Caki2 (cell line): ENCODE measurements around the gene PHLPP2. TPM values are rescaled to one million over a fixed set of nuclear protein-coding genes. Genes with fewer than 3 reads are reported as not detected.
A peak's percentile ranks its signal among the peaks of the same experiment; 100 is the strongest.

ENCODE experiments used
- DNase-seq: peaks from one replicate; pipeline ENCODE4 v3.0.0-alpha.2; 2015; ENCODE audit warnings: low read depth
- in situ Hi-C: cut with HindIII; loops from 2 replicates; pipeline ENCODE4 v1.10.0; 2016; ENCODE audit warnings: low sequenced_read_pairs, low pct_unique_long_range_greater_than_20kb, mixed read lengths
- total RNA-seq: library from RNA; depleted of rRNA; stranded (reverse); fragments of >200 nt; shearing (Covaris generic); gene quantifications from 2 replicates; pipeline ENCODE4 v1.2.3, GENCODE V29; 2014; ENCODE audit warnings: low replicate concordance

PHLPP2 gene
- total RNA-seq, 1 experiment from 2014 or later, result 5.6 TPM

DNA sequence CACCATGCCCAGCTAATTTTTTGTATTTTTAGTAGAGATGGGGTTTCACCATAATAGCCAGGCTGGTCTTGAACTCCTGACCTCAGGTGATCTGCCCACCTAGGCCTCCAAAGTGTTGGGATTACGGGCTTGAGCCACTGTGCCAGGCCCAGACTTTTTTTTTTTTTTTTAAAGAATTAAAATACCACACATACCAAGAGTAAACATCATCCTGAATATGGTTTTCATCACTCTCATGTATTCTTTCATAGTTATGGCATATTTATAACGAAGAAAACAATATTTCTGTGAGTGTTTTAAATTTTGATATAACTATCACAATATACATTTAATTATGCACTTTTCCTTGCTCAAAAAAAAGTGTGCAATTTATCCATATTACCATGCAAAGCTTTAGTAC is 50.3 kb downstream of the PHLPP2 start:
- in situ Hi-C loops, result no loop called here

DNA sequence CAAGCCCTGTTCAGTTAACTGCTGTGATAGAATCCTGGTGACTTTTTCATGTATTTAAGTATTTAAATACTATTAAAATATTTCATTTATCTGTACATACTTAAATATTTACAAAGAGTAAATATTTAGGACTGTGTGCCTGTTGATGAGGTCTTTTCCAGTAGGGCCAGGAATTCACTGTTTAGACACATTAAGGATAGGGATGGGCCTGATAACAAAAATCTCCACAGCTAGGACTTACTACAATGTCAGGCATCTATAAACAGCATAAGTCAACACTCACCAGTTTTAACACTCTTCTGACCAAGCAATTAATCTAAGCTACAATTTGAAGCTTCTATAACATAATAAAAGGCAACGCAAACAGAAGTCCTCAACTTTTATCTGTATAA is 50.9 kb downstream of the PHLPP2 start:
- no peak for DNase-seq
- in situ Hi-C loops, result no loop called here

More for the DNA sequence above, 50.3 kb downstream of the PHLPP2 start:
- no peak for DNase-seq

DNA sequence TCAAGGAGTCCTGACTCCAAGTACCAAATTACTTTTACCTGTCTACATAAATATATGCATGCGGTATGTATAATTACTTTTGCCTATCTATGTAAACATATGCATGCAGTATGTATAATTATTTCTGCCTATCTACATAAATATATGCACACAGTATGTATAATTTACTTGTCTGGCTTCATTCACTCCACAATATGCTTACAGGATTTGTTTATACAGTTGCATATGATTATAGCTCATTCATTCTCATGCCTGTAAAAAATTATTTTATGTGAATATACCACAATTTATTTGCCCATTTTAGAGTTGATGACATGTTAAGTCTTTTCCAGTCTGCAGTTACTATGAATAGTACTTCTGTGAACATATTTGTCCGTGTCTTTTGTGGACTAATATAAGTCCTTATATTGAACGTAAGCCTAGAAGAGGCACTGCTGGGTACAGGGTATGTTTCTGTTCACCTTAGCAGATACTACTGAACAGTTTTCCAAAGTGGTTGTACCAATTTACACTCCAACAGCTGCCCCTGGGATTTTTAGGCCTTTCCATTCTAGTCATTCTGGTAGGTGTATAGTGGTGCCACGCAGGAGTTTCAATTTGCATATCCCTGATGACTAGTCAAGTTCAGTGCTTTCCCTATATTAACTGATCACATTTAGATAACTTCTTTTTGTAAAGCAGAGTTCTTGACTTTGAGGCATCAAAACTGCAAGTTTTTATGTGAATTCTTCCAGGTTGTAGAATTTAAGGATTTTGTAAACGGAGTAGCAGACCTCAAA is 51.5 kb downstream of the PHLPP2 start:
- in situ Hi-C loops, result no loop called here
- DNase-seq, result no peak

DNA sequence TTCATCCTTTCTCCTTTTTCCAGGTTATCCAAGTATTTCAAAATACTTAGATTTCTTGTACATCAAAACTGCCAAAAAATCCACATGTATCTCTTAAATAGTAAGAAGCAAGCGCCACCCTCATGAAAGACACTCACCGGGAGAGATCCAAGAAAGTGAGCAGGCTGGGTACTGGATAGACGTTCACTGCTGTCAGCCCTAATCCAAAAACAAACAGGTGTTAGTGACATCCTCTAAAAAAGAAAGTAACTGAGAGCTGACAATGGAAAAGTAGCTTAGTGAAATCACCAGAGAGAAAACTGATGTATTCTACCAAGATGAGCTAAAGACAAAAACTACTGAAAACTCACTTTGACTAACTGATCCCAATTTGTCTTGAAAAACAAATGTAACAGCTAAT is 52.4 kb downstream of the PHLPP2 start:
- in situ Hi-C loops, result no loop called here
- DNase-seq, result no peak

DNA sequence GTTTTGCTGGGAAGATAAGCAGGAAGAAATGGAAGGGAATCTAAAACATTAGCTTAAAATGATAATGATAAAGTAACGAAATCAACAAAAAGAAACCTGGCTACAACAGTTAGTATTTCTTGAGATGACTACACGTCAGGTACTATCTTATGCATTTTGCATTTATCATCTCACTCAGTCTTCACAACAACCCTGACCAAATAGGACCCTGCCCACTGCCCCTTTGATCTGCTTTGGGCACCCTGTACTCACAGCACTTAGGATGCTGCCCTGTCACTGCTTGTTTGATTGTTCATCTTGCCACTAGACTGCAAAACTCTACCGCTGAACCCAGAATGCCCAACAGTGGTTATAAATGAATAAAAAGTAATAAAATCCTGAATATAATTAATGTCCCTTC is 53.3 kb downstream of the PHLPP2 start:
- no peak for DNase-seq
- in situ Hi-C loops, result no loop called here

DNA sequence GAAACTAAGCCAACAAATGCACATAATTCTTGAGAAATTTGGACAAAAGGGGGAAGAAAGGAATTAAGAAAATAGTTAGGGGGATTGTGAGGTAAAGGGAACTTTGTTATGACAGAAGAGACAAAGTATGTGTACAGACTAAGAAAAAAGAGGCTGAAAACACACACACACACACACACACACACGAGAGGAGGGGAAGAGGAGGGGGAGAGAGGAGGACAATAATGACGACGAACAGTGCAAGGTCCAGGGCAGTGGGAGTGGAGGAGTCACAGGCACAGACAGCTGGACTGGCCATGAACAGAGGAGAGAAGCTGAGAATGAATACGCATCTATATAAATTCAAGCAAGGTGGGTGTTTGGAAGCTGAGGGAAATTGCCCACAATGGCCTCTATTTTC is 54.0 kb downstream of the PHLPP2 start:
- DNase-seq, result no peak
- in situ Hi-C loops, result no loop called here

DNA sequence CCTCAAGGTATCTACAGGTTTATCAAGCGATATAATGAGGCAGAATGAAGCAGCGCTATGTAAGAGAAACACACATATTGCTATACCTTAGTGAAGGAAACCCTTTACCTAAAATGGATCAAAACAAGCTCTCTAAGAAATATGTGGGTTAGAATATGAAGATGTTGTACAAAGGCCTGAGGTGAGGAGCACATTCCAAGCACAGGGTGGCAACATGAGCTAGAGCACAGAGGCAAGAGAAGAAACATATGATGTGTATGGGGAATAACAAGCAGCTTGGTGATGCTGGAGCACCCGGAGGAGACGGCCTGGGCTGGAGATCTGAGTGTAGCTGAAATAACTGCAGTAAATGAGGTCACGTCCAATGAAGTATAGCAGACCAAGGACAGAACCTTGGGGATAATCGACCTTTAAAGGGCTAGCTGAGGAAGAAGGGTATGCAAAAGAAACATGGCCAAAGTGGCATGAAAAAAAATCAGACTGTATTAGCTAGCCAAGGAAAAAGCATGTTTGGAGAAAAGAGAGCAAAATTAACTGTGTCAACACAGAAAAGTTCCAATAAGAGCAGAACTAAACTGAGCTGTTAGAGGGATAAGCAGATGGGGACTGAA is 54.5 kb downstream of the PHLPP2 start:
- in situ Hi-C loops, result no loop called here
- no peak for DNase-seq

DNA sequence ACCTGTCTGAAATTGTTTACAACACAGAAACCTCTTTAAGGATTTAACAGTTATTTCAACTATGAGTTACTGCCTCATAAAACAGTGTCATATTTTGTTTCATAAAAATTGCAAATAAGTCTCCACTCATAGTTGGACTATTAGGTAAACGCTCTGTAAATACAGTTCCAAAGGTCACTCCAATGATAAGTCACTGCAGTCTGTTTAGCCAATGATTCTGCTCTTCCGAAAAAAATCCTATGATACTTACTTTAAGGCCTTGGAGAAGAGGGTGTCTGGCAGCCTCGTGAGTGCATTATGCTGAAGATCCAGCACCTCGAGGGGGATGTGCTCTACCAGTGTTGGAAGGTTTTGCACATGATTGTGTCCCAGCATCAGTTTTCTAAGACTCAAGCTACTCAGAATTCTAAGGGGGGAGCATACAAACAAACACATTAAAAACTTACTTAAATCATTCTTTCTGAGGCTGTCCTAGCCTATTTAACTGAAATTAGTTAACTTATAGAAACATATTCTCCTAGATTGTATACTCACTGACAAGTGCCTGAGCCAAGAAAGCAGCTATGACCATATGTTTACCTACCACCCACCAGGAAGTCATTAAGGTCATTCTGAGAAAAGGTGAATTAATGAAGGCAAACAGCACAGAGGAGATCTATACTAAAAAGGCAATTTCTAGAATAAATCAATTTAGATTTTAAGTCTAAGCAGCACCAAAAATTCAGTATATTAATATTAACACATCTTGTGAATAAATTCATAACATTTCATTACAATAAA is 57.4 kb downstream of the PHLPP2 start:
- no peak for DNase-seq
- in situ Hi-C loops, result no loop called here

DNA sequence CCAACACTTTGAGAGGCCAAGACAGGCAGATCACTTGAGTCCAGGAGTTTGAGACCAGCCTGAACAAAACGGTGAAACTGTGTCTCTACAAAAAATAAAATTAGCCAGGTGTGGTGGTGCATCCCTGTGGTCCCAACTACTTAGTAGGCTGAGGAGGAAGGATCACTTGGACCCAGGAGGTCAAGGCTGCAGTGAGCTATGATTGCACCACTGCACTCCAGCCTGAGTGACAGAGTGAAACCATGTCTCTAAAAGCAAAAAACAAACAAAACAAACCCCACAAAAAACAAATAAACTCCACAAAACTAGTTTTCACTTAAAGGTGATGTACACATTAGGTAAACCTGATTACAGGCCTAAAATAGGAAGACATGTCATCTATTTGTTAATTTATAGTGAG is 58.2 kb downstream of the PHLPP2 start:
- DNase-seq, result no peak
- in situ Hi-C loops, result no loop called here

DNA sequence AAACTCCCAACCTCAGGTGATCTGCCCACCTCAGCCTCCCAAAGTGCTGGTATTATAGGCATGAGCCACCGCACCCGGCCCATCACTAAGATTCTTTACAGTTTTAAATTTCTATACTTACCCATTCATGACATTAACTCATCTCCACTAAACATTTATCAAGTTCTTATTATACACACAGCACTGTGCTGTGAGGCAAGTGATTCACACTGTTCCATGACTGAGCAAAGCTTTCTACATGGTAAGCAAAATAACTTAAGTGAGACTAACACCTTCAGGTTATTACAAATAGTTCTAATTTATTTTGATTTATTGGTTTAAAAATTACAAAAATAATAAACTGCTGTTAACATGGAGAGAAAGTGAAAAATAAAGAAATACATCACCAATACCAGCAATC is 65.0 kb downstream of the PHLPP2 start:
- in situ Hi-C loops, result no loop called here

DNA sequence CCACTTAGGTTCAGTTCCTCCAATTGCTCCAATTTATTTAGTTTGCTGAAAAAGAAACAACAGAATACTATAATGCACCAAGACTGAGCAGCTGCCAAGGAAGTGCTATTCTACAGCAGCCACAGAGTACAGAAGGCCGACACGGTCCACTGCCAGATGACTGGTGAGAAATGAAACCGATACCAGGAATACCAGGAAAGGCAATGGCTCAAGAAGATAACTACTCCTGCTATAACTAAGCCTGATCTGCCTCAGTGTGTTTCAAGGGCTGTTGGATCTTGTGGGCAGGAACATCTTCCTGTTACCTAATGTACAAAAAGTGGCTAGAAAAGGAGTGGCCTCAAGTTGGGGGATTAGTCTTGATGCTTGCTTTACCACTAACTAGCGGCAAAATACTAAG is 65.7 kb downstream of the PHLPP2 start:
- DNase-seq, result peak; percentile 51
- in situ Hi-C loops, result no loop called here

More for the DNA sequence above, 65.0 kb downstream of the PHLPP2 start:
- DNase-seq, result no peak

DNA sequence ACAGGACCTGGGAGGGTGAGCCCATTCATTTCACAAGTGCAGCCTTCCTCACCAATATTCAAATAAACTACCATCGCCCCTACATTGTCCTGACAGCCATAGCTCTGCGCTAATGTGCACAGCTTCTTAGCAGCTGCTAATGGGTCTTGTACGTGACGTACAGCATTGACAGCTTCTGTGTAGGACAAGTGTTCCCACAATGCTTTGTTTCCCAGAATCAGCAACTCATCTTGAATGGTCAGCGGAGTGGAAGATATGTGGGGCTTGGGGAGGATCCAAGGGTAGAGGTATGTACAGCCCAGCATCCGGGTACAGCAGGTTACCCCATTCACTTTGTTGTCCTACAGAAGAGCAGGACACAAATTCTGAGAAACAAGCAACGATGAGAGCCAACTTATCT is 74.8 kb downstream of the PHLPP2 start:
- in situ Hi-C loops, result no loop called here

DNA sequence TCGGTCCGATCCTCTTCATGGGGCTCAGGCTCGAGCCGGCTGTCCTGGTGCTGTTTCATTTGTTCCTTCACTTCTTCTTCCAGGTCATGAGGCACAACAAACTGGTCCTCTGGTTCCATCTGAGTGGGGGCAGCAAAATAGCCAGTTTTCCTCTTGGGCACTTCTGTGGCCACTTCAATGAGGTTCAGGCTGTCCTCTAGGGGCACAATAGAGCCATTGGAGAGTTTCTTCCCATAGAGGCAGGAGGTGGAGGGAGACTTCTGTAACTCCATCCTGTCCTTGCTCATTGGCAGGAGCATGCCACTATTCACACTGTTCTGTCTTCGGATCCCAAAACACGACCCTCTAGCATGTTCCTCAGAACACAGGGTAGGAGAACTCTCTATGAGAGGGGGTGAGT is 75.6 kb downstream of the PHLPP2 start:
- in situ Hi-C loops, result no loop called here

More for the DNA sequence above, 74.8 kb downstream of the PHLPP2 start:
- no peak for DNase-seq

DNA sequence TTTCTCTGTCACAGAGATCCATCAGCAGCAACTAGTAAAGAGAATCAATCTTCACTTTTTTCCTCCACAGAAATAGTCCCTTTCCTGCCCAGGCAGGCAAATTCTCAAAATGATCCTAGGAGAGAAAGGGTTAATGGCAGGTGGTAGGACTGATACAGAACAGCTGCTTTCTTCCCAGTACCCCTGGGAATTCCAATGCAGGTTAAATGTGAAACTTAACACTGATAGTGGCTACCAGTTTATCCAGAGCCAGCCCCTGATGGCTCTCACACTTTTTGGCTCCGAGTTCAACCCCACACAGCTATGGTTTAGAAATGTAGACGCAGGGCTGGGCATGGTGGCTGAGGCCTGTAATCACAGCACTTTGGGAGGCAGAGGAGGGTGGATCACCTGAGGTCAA is 76.3 kb downstream of the PHLPP2 start:
- DNase-seq, result no peak
- in situ Hi-C loops, result no loop called here

More for the DNA sequence above, 75.6 kb downstream of the PHLPP2 start:
- no peak for DNase-seq

DNA sequence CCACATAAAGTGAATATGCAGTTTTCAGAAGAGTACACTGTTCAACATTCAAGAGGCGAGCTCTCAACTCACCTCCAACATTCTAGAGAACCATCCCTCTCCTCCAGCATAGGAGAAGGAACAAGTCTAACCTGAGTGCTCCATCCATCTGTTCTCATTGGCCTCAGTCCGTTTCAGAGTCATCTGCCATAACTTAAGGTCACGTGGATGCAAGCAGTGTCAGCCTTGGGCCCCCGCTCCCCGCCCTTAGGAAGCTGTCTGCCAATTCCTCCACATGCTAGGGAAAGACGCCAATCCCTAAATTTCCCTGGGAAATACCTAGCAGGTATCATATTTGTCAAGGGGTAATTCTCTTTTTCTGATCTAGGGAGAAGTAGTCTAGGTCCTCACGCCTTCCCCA is 77.1 kb downstream of the PHLPP2 start:
- DNase-seq, result no peak
- in situ Hi-C loops, result no loop called here

DNA sequence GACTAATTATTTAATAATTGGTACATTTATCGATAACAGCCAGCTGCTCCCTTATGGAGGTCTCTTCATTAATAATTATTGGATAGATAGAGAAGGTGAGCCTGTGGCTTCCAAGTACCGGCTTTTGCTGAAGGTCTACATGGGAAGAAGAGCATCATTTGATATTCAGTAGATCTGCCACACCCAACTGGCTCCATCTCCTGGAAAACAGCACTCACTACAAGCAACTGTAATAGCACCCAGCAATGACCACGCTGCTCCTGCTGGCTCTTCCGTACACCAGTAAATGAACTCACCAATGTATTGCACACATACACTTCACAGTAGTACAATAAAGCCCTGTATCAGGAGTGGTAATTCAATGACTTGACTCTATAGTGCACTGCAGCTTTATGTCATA is 79.1 kb downstream of the PHLPP2 start:
- DNase-seq, result no peak
- in situ Hi-C loops, result no loop called here

DNA sequence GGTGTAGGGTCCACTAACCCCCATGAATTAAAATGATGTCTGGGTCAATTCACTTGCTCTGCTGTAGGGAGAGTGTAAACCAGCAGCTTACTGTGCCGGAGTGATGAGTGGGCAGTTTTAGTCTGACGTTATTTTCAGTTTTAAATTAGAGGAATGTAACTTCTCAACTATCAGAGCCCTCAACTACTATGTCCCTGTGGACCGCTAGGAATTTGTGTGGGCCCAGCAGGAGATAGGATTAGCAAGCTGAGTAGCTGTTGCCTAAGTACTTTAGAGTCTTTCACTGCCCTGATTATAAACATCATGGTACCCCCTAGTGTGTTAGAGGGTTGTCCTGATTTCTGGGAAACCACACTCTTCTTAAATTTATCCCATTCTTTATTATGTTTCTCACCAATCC is 87.1 kb downstream of the PHLPP2 start:
- in situ Hi-C loops, result no loop called here
- DNase-seq, result no peak

DNA sequence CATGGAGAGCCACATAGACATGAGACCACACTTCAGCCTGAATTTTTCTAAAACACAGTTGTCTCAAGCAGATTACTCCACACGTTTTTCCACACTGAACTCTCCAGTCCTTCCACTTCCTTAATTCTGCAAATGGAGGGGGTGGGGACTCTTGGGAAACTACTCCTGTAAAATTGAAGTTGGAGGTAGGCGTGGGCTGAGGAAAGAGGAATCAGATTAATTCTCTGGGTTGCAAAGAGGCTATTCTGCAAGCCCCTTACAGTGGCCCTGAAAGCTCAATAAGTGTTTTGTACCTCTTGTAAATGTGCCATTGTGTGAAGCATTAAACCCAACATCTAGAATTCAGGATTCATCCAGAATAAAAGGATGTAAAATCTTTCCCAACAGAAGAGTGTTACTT is 88.9 kb downstream of the PHLPP2 start:
- in situ Hi-C loops, result no loop called here
- no peak for DNase-seq

DNA sequence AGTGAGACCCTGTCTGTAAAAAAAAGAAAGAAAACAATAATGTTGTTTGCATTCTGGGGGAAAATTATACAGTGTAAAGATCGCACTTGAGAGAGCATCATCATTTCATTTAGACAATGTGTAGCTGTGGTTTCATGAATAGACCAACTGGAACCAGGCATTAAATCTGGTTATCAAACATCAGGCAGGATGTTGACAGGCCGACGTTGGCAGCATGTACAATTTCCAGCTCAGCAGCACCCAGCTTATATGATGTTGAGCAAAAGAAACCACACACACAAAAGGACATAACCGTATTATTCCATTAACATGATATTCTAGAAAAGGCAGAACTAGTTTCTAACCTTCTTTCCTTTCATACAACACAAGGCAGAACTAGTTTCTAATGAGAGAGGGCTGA is 92.7 kb downstream of the PHLPP2 start:
- in situ Hi-C loops, result no loop called here
- no peak for DNase-seq
